ENCODE results near the gene AMDHD2.

GRCh38 chr16:2505695-2506094, 14.5 kb upstream of the AMDHD2 start:
- no peak for TF ChIP-seq CTCF (IDR thresholded peaks at IDR 0.05)
- no peak for TF ChIP-seq POLR2A (IDR thresholded peaks at IDR 0.05)
